ENCODE results near the gene SPATA22.
"Not testable (repeated sequence)": the region's sequence is repeated elsewhere in the genome, so short reads cannot be mapped to it uniquely, and the experiment has no call there.

SPATA22 gene
- total RNA-seq, result 0 to 0.06 reads per million in 2 experiments

GRCh38 chr17:3471599-3471998 is at the start of gene SPATA22:
Gene SPATA22, minus strand, starts transcription at chr17:3471819. Its CDS starts 2,494 bp downstream, at chr17:3469325.
- DNase-seq (ENCODE audit: low read depth), result no peak

GRCh38 chr17:3519472-3519871 is 47.9 kb upstream of the SPATA22 start:
- not testable (repeated sequence) for DNase-seq (ENCODE audit: low read depth)

- DNase-seq (ENCODE audit: low read depth), result no peak
Measured at GRCh38 chr17:3514873-3515272, 43.3 kb upstream of the SPATA22 start.

- DNase-seq (ENCODE audit: low read depth), result not testable (repeated sequence)
Measured at GRCh38 chr17:3514167-3514566, 42.5 kb upstream of the SPATA22 start.

- DNase-seq (ENCODE audit: low read depth), result no peak
Measured at GRCh38 chr17:3513305-3514035, 41.9 kb upstream of the SPATA22 start.

GRCh38 chr17:3512505-3513171 is 41.0 kb upstream of the SPATA22 start:
- DNase-seq (ENCODE audit: low read depth), result no peak

GRCh38 chr17:3511852-3512504 is 40.4 kb upstream of the SPATA22 start:
- DNase-seq (ENCODE audit: low read depth), result no peak

- no peak for DNase-seq (ENCODE audit: low read depth)
Measured at GRCh38 chr17:3510090-3510489, 38.5 kb upstream of the SPATA22 start.

- no peak for DNase-seq (ENCODE audit: low read depth)
Measured at GRCh38 chr17:3507869-3508268, 36.2 kb upstream of the SPATA22 start.

- no peak for DNase-seq (ENCODE audit: low read depth)
Measured at GRCh38 chr17:3507071-3507470, 35.5 kb upstream of the SPATA22 start.

- no peak for DNase-seq (ENCODE audit: low read depth)
Measured at GRCh38 chr17:3506054-3506453, 34.4 kb upstream of the SPATA22 start.

GRCh38 chr17:3505008-3505407 is 33.4 kb upstream of the SPATA22 start:
- DNase-seq (ENCODE audit: low read depth), result no peak

GRCh38 chr17:3503285-3503684 is 31.7 kb upstream of the SPATA22 start:
- DNase-seq (ENCODE audit: low read depth), result no peak

GRCh38 chr17:3502466-3502865 is 30.8 kb upstream of the SPATA22 start:
- DNase-seq (ENCODE audit: low read depth), result no peak

- DNase-seq (ENCODE audit: low read depth), result no peak
Measured at GRCh38 chr17:3501344-3501743, 29.7 kb upstream of the SPATA22 start.

- DNase-seq (ENCODE audit: low read depth), result no peak
Measured at GRCh38 chr17:3497101-3497500, 25.5 kb upstream of the SPATA22 start.

GRCh38 chr17:3485481-3486068 is 14.0 kb upstream of the SPATA22 start:
- no peak for DNase-seq (ENCODE audit: low read depth)

- no peak for DNase-seq (ENCODE audit: low read depth)
Measured at GRCh38 chr17:3482852-3483251, 11.2 kb upstream of the SPATA22 start.

- DNase-seq (ENCODE audit: low read depth), result no peak
Measured at GRCh38 chr17:3479988-3480387, 8.4 kb upstream of the SPATA22 start.

GRCh38 chr17:3475812-3476610 is 4.4 kb upstream of the SPATA22 start, which contains the start of gene ASPA:
Gene ASPA, plus strand, starts transcription at chr17:3475997. Its CDS starts 163 bp downstream, at chr17:3476160.
- no peak for DNase-seq (ENCODE audit: low read depth)

GRCh38 chr17:3475251-3475685 is 3.6 kb upstream of the SPATA22 start:
- DNase-seq (ENCODE audit: low read depth), result no peak

- DNase-seq (ENCODE audit: low read depth), result no peak
Measured at GRCh38 chr17:3474212-3474611, 2.6 kb upstream of the SPATA22 start.

Data from T follicular helper cell (primary cell).